Measurements from ENCODE around the gene UFSP1. TPM values are rescaled to one million over a fixed set of nuclear protein-coding genes. Genes with fewer than 3 reads are reported as not detected.

UFSP1 gene
- total RNA-seq, 6 donors from 2014 or later = 0.55 to 8.5 (median 4.8) TPM; not detected in 1

DNA sequence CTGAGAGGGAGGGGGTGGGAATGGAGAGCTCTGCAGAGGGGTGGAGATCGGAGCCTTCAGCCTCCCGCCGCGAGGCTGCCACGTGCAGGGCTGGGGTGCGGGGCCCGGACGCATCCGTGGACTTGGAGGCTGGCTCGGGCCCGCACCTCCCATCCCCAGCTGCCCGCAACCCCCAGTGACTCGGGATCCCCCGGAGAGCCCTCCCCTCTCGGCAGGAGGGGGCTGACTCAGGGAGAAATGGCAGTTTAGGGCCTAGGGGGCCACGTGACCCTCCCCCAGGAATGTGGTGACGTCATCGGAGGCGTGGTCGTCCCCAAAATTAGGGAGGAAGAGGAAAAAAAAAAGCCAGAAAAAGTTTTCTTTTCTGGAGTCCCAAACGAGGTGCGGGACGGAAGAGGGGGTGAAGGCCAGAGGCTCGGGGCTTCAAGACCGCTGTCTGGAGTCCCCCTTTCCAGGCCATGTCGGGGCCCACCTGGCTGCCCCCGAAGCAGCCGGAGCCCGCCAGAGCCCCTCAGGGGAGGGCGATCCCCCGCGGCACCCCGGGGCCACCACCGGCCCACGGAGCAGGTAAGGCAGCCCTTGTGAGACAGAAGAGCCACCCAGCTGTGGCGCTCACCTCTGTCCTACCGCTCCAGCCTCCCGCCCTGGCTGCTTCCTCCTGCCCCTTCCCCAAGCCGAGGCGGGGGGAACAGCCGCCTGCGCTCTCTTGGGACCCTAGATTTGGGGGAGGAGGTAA is 22.3 kb downstream of the UFSP1 start, which contains the start of gene TRIP6:
Gene TRIP6, plus strand, starts transcription at position 348 of the 736 bp plus-strand sequence. Its CDS starts 111 bp downstream, at position 459.
- peak within 1 kb of the TSS; percentile 86 to 97 (median 95) for H3K27ac ChIP-seq
- DNase-seq (peak; percentile 86 to 92), ATAC-seq (ENCODE audit: low FRiP score in 2 of 2) (peak; percentile 77 to 88)
- H3K9me3 ChIP-seq = no peaks in the 10 kb centered on the region
- WGBS, 2 donors = 9 to 19% methylated on average over 25 to 36 of the region's 42 CpGs
- peak within 1 kb of the TSS; percentile 62 to 86 (median 74) for H3K4me3 ChIP-seq
- peaks cover 3 to 25% (median 12%) of the 10 kb centered on the region in 4 donors for H3K36me3 ChIP-seq
- no peaks in the 10 kb centered on the region for H3K27me3 ChIP-seq
- peak; percentile 54 to 62 for TF ChIP-seq POLR2AphosphoS5 (IDR thresholded peaks at IDR 0.05)
- no peak for TF ChIP-seq EP300 (IDR thresholded peaks at IDR 0.05)
- TF ChIP-seq POLR2A (IDR thresholded peaks at IDR 0.05) = peak in 2 of 4 donors; percentile 33 to 68
- TF ChIP-seq, protein P1, sequence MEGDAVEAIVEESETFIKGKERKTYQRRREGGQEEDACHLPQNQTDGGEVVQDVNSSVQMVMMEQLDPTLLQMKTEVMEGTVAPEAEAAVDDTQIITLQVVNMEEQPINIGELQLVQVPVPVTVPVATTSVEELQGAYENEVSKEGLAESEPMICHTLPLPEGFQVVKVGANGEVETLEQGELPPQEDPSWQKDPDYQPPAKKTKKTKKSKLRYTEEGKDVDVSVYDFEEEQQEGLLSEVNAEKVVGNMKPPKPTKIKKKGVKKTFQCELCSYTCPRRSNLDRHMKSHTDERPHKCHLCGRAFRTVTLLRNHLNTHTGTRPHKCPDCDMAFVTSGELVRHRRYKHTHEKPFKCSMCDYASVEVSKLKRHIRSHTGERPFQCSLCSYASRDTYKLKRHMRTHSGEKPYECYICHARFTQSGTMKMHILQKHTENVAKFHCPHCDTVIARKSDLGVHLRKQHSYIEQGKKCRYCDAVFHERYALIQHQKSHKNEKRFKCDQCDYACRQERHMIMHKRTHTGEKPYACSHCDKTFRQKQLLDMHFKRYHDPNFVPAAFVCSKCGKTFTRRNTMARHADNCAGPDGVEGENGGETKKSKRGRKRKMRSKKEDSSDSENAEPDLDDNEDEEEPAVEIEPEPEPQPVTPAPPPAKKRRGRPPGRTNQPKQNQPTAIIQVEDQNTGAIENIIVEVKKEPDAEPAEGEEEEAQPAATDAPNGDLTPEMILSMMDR (IDR thresholded peaks at IDR 0.05) = peak in 1 of 6 experiments; percentile 6
- peaks cover 26 to 39% (median 26%) of the 10 kb centered on the region in 4 donors for H3K4me1 ChIP-seq

DNA sequence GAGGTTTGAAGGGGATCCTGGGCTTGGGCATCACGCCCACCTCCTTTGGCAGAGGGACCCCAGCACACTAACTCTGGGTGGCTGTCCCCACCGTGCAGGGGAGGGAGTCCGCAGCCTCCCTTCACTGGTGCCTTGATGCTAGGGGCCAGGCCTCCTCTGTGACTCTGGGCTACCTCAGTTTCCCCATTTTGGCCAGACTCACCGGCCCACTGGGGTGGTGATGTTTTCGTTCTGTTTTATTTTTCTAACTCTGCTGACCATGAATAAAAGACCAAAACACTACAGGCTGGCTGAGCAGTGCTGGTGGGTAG is 22.8 kb downstream of the UFSP1 start:
- Histone ChIP-seq H3K36me3 (peaks cover 3 to 28% (median 14%) of the 10 kb centered on the region in 4 donors), H3K27ac (peak overlapping the region; percentile 86 to 97 (median 95)), H3K4me1 (peaks cover 26 to 39% (median 26%) of the 10 kb centered on the region in 4 donors), H3K4me3 (peak overlapping the region; percentile 10 to 86 (median 70)), H3K9me3 (no peaks in the 10 kb centered on the region), H3K27me3 (no peaks in the 10 kb centered on the region)
- TF ChIP-seq EP300 (IDR thresholded peaks at IDR 0.05) (no peak), POLR2A (IDR thresholded peaks at IDR 0.05) (no peak), POLR2AphosphoS5 (IDR thresholded peaks at IDR 0.05) (no peak)
- TF ChIP-seq, protein P1 (IDR thresholded peaks at IDR 0.05) = no peak
- DNase-seq (no peak), ATAC-seq (ENCODE audit: low FRiP score in 2 of 2) (peak in 1 of 2 donors; percentile 1)
- 7 to 41% methylated on average over 2 to 5 of the region's 5 CpGs for WGBS, 2 donors

DNA sequence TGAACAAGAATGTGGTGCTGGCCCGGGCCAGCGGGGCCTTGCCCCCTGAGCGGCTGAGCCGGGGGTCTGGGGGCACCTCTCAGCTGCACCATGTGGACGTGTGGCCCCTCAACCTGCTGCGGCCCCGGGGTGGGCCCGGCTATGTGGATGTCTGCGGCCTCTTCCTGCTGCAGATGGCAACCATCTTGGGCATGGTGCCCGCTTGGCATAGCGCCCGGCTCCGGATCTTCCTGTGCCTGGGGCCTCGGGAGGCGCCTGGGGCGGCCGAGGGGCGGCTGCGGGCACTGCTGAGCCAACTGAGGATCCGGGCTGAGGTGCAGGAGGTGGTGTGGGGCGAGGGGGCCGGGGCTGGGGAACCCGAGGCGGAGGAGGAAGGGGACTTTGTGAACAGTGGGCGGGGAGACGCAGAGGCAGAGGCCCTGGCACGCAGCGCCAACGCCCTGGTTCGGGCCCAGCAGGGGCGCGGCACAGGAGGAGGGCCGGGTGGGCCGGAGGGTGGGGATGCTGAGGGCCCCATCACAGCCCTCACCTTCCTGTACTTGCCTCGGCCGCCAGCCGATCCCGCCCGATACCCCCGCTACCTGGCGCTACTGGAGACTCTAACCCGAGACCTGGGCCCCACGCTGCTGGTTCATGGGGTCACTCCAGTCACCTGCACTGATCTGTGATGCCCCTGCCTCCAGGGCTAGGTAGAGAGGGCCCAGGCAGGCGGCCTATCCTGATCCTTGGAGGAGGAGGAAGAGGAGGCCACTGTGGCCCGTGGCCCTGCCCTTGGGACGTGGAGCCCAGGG is 23.4 kb downstream of the UFSP1 start:
- DNase-seq = peak; percentile 81 to 96
- TF ChIP-seq, protein P1 (IDR thresholded peaks at IDR 0.05) = no peak
- TF ChIP-seq POLR2AphosphoS5 (IDR thresholded peaks at IDR 0.05) = peak; percentile 13 to 17
- TF ChIP-seq POLR2A (IDR thresholded peaks at IDR 0.05) = peak in 1 of 4 donors; percentile 14
- no peak for TF ChIP-seq EP300 (IDR thresholded peaks at IDR 0.05)
- WGBS, 2 donors = 0 to 25% methylated on average over 5 to 21 of the region's 46 CpGs
- peak overlapping the region; percentile 86 to 97 (median 95) for H3K27ac ChIP-seq
- H3K27me3 ChIP-seq = no peaks in the 10 kb centered on the region
- peaks cover 26 to 39% (median 26%) of the 10 kb centered on the region in 4 donors for H3K4me1 ChIP-seq
- peaks cover 0 to 28% (median 15%) of the 10 kb centered on the region in 4 donors for H3K36me3 ChIP-seq
- ATAC-seq (ENCODE audit: low FRiP score in 2 of 2) = peak; percentile 50 to 52
- H3K9me3 ChIP-seq = no peaks in the 10 kb centered on the region
- peak overlapping the region; percentile 10 to 86 (median 70) for H3K4me3 ChIP-seq

DNA sequence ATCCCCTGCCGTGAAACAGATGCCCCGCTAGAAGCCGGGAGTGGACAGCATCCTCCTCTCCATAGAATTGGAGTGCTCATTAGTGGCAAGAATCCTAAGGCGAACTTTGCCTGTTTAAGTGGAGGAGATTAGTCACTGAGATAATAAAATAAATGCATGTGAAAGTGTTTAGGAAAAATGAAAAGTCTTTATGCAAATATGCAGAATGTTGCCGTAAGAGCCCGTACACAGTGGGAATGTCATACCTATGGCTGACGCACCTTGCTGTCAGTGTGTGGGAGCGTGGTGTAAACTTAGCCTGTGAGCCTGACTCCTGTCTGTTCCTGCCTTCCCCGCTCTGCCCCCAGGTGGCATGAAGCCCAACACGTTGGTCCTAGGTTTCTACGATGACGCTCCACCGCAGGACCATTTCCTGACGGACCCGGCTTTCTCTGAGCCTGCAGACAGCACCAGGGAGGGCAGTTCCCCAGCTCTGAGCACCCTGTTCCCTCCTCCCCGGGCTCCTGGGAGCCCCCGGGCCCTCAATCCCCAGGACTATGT is 24.1 kb downstream of the UFSP1 start:
- ATAC-seq (ENCODE audit: low FRiP score in 2 of 2) = no peak
- WGBS, 2 donors = 63 to 66% methylated on average over 13 to 17 of the region's 17 CpGs

More for the DNA sequence above, 24.1 kb downstream of the UFSP1 start:
- Histone ChIP-seq H3K4me1 (peaks cover 26 to 39% (median 26%) of the 10 kb centered on the region in 4 donors), H3K27ac (peak overlapping the region; percentile 86 to 97 (median 95)), H3K36me3 (peaks cover 0 to 29% (median 19%) of the 10 kb centered on the region in 4 donors), H3K9me3 (no peaks in the 10 kb centered on the region), H3K27me3 (no peaks in the 10 kb centered on the region), H3K4me3 (peak overlapping the region in 3 of 4 donors; percentile 62 to 86 (median 78))
- DNase-seq = no peak
- TF ChIP-seq POLR2A (IDR thresholded peaks at IDR 0.05) (no peak), EP300 (IDR thresholded peaks at IDR 0.05) (no peak), POLR2AphosphoS5 (IDR thresholded peaks at IDR 0.05) (no peak)
- TF ChIP-seq, protein P1 (IDR thresholded peaks at IDR 0.05) = no peak
